Stimulated activated CD8-positive, alpha-beta memory T cell treated with anti-CD3 and anti-CD28 coated beads, Interleukin-7, amount 100 ng/mL, for 4 hours (primary cell): ENCODE data around the gene SLC12A3.

Experiments
- DNase-seq, 2 donors: peaks; one replicate each; pipeline ENCODE4 v3.0.0-alpha.2; 2020; ENCODE audit warnings: low read depth in 2 of 2

Gene SLC12A3

GRCh38 chr16:56943761-56944375, 78.9 kb downstream of the SLC12A3 start:
- DNase-seq = no peak

DNA sequence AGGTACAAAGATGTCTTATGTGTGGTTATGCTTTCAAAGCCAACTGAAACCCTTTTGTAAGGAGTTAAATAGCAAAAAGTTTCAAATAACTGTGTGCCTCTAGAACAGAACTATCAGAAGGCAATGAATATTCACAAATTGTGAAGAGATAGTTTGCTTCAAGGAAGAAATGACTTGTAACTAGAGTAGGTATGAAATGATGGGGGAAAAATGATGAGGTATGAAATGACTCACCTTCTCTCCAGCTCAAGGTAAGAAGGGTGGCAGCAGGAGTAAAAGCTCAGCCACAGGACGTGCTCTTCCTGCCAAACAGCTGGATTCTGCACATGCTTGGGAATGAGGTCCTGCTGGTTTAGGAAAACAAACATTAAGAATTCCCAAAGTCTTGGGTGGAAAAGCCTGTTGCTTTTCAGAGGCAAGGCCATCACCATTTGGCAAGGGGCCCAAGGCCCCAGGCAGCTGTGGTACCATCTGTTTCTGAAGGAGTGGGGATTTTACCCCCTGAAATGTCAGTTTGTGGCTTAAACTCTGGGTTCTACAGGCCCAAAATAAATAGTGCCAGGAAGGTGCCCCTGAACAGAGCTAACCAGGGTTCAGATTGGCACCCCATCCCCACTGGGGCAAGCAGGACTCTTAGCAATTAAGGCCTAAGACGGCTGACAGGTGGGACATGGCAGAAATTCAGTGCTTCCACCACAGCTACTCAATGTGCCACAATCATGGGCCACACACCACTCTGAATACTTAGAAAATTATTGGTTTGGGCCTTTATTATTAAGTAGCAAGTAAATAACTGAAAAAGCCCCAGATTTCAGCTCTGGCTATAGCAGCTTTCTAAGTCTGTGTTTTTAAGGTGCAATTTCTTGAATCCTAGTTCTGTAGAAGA, 80.2 kb downstream of the SLC12A3 start:
- no peak for DNase-seq

DNA sequence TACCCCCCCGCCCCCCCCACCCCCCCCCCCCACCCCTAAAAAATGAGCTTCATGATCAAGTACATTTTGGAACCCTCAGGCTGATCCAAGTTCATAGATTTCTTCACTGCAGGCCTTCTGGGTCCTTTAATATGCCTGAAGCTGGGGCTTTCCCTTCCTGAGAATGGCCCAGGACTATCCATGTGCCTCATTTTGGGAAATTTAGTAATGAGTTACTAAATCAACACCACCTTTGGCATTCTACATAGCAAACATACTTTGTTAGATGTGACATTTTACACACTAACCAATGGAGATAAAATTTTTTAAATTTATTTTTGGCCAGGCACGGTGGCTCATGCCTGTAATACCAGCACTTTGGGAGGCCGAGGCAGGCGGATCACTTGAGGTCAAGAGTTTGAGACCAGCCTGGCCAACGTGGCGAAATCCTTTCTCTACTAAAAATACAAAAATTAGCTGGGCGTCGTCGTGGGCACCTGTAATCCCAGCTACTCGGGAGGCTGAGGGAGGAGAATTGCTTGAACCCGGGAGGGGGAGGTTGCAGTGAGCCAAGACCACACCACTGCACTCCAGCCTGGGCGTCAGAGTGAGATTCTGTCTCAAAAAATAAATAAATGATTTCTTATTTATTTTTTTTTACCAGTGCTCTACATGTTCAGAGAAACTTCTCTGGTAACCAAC, 81.0 kb downstream of the SLC12A3 start:
- no peak for DNase-seq

DNA sequence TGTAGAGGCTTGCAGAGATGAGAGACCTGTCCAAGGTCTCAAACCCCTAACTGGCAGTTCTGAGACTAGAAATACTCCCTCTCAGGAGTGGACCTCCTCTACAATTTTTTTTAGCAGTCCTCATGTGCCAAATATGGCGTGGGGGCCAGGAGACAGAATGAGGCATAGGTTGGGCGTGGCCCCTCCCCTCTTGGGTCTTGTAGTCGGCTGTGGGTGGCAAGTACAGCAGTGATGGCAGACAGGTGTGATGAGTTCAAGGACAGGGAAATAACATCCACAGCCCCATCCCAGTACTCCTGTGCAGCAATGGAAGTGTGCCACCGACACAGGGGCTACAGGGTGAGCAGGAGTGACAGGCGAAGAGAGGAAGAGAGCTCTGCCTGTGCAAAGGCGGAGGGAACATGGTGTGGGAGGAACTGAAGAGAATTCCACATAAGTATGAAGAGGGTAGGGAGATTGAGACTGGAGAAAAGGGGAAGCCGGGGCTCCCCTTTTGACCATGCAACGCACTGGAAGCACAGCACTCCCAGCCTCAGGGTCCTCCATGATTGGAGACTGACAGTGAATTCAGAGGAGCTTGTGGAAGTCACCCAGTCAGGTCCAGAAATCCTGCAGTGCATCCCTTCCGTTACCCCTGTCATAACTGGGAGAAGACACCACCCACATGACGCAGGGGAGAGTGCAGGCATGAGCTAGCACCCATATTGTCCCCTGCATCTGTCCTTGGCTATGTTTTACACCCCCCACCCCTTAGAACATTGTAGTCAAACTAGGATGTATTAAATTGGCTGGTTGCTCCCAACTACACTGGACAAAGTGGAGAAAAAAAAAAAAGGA, 82.0 kb downstream of the SLC12A3 start:
- DNase-seq = no peak

GRCh38 chr16:56947604-56947995, 82.6 kb downstream of the SLC12A3 start:
- DNase-seq = no peak

DNA sequence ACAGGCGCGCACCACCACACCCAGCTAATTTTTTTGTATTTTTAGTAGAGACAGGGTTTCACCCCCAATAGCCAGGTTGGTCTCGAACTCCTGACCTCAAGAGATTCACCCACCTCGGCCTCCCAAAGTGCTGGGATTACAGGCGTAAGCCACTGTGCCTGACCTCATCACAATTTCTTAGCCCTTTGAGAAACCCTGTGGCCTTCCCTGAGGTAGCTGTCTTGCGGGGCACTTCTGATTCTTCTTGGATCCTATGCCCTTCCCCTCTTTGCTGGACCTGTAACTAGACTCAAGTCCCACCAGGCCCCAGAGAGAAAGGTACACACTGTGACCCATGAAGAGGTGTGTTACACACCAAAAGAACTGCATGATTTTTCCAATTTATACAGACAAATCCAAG, 83.2 kb downstream of the SLC12A3 start:
- DNase-seq = no peak

GRCh38 chr16:56950051-56950450, 85.0 kb downstream of the SLC12A3 start:
- DNase-seq = no peak

DNA sequence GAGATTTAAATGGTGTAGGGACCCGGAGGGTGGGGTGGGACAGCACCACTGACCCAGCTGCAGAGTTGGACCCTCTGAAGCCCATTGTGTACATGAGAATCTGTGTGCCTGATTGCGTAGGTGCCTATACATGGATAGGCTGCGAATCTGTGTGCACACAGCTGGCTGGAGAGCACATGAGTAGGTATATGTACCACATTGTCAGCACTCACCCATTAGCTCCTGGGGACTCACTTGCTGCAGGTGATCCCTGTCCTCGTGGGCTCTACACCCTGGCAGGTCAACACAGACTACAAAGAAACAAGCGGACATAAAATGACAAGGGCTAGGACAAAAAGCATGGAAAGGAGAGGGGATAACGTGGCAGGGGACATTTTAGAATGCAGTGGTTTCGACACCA, 85.4 kb downstream of the SLC12A3 start:
- no peak for DNase-seq

DNA sequence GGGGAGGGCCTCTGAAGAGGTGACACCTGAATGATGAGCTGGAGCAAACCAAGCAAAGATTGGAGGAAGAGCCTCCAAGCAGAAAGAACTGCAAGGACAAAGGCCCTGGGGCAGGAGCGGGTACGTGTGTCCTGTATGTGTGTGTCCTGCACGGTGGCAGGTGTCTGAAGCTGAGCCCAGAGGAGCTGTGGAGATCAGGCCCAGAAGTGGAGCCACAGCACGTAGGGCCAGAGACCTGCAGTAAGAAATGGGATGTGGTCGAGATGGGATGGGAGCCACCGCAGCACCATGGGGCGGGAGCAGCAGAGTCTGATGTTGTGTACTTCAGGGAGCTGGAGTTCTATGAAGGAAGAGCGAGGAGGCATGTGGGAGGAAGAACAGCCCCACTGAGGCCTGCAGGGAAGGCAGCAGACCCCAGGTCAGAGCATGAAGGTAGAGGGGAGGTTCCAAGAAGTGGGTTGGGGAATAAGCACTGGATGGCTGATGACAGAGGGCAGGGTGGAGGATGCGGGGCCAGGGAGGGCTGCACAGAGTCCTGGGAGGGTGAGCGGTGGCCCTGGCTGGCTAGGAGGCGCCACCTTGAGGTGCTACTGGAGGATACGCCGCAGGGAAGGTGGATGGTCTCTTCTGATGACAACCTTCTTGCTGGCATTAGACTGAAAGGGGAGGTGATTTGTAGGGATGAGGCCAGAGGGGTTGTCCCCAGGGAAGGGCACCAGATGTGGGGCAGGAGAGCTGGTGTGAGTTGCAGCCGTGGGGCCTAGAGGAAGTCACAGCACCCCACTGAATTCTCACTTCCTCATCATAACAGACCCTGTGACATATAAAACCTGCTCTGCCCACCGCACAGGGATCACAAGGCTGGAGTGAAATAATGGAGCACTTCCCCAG, 86.1 kb downstream of the SLC12A3 start:
- peak; percentile 25 to 39 for DNase-seq

GRCh38 chr16:56953006-56953405, 88.0 kb downstream of the SLC12A3 start:
- no peak for DNase-seq

DNA sequence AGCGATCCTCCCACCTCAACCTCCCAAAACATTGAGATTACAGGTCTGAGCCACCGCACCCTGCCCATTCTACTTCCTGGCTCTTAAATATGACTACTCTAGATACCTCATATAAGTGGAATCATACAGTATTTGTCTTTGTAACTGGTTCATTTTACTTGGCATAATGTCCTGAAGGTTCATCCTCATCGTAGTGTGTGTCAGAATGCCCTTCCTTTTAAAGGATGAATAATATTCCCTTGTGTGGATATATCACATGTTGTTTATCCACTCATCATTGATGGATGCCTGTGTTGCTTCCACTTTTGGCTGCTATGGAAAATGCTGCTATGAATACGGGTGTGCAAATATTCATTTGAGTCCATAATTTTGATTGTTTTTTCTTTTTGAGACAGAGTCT, 91.1 kb downstream of the SLC12A3 start:
- DNase-seq = no peak

- no peak for DNase-seq
These were observed 91.7 kb downstream of the SLC12A3 start for GRCh38 chr16:56956756-56957155.

DNA sequence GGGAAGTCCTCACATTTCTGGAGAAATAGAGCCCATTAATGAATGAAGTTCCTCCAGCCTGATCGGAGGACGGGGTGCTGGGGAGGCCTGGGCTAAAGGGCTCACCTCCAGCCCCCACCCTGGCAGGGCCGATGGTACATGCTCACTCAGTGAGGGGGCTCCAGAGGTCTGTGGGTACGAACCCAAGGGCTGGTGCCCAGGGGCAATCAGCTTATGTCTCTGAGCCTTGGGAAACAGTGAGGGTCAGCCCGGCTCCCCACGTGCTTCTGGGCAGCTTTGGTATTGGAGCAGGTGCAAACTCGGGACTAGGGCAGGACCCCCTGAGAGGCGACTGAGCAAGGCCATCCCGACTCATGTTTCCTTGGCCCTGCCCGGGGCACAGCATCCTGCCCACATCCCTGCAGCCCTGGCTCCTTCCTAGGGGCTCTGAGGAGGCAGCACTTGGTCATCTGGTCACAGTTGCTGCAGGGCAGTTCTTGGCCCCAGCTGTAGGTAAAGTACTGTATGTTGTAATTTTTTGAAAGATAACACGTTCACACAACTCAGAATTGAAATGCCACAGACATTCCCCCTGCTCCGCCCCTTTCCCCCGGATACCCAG, 95.8 kb downstream of the SLC12A3 start:
- no peak for DNase-seq

GRCh38 chr16:56961386-56961785, 96.4 kb downstream of the SLC12A3 start:
- DNase-seq = no peak

- DNase-seq = no peak
These were observed 96.9 kb downstream of the SLC12A3 start, which contains the start of gene CETP for GRCh38 chr16:56961851-56962281. Gene CETP, plus strand, starts transcription at chr16:56961950. Its CDS starts 30 bp downstream, at chr16:56961980.

- peak; percentile 84 to 85 for DNase-seq
These were observed 99.5 kb downstream of the SLC12A3 start for GRCh38 chr16:56964243-56965148.
